Epithelial cell of esophagus (primary cell): ENCODE data around the gene CXCR2.

Experiments
- DNase-seq: peaks from one replicate; pipeline ENCODE4 v3.0.0; 2010; ENCODE audit warnings: low read depth
- H3K4me3 ChIP-seq: 2 replicates; pipeline ENCODE4 v1.5.1; 2011; ENCODE audit warnings: mild to moderate bottlenecking, low read length, control low read depth
- TF ChIP-seq, protein P1 (sequence below): IDR thresholded peaks from 2 replicates; pipeline ENCODE4 v1.5.1; 2011; ENCODE audit warnings: low read depth, mild to moderate bottlenecking, low read length, control low read depth, inconsistent platforms; ENCODE audit not compliant: insufficient read depth; ENCODE audit errors: missing control alignments

CXCR2 gene

GRCh38 chr2:218186355-218186766 is 60.5 kb downstream of the CXCR2 start:
- DNase-seq: peak; percentile 84
- TF ChIP-seq, protein P1, sequence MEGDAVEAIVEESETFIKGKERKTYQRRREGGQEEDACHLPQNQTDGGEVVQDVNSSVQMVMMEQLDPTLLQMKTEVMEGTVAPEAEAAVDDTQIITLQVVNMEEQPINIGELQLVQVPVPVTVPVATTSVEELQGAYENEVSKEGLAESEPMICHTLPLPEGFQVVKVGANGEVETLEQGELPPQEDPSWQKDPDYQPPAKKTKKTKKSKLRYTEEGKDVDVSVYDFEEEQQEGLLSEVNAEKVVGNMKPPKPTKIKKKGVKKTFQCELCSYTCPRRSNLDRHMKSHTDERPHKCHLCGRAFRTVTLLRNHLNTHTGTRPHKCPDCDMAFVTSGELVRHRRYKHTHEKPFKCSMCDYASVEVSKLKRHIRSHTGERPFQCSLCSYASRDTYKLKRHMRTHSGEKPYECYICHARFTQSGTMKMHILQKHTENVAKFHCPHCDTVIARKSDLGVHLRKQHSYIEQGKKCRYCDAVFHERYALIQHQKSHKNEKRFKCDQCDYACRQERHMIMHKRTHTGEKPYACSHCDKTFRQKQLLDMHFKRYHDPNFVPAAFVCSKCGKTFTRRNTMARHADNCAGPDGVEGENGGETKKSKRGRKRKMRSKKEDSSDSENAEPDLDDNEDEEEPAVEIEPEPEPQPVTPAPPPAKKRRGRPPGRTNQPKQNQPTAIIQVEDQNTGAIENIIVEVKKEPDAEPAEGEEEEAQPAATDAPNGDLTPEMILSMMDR: peak; percentile 91
- H3K4me3 ChIP-seq: no peak overlapping the region
